Smooth muscle cell (in vitro differentiated cells): Measurements from ENCODE around the gene CLIC4. TPM values are rescaled to one million over a fixed set of nuclear protein-coding genes. Genes with fewer than 3 reads are reported as not detected.

Experiments used
- DNase-seq: peaks from one replicate; lab custom pipeline; 2025; ENCODE audit not compliant: unreplicated experiment; lab: John Stamatoyannopoulos, UW
- H2AFZ ChIP-seq: fragments of 200-600 bp; sonication (generic); 2 replicates; pipeline ENCODE4 v1.6.0; 2016; ENCODE audit warnings: antibody characterized with exemption, low read depth, mild to moderate bottlenecking
- H3F3A ChIP-seq: fragments of 200-600 bp; sonication (generic); 2 replicates; pipeline ENCODE4 v1.6.0; 2017; ENCODE audit warnings: antibody characterized with exemption, low read depth
- H3K27ac ChIP-seq: fragments of 200-600 bp; sonication (generic); 2 replicates; pipeline ENCODE4 v1.5.1; 2016; ENCODE audit warnings: low read depth, mild to moderate bottlenecking
- H3K27me3 ChIP-seq: fragments of 200-600 bp; sonication (generic); 2 replicates; pipeline ENCODE4 v1.6.1; 2016; ENCODE audit warnings: low read depth, mild to moderate bottlenecking
- H3K36me3 ChIP-seq: fragments of 200-600 bp; sonication (generic); 2 replicates; pipeline ENCODE4 v1.5.1; 2016; ENCODE audit warnings: low read depth
- H3K4me1 ChIP-seq: fragments of 200-600 bp; sonication (generic); 2 replicates; pipeline ENCODE4 v1.5.1; 2016; ENCODE audit warnings: low read depth
- H3K4me2 ChIP-seq: fragments of 200-600 bp; sonication (generic); 2 replicates; pipeline ENCODE4 v1.6.0; 2016; ENCODE audit warnings: mild to moderate bottlenecking
- H3K4me3 ChIP-seq: fragments of 200-600 bp; sonication (generic); 2 replicates; pipeline ENCODE4 v1.5.1; 2016; ENCODE audit warnings: mild to moderate bottlenecking
- H3K79me2 ChIP-seq: fragments of 200-600 bp; sonication (generic); 2 replicates; pipeline ENCODE4 v1.6.0; 2016; ENCODE audit warnings: low read depth, mild to moderate bottlenecking
- H3K9ac ChIP-seq: fragments of 200-600 bp; sonication (generic); 2 replicates; pipeline ENCODE4 v1.6.0; 2016; ENCODE audit warnings: low read depth
- H3K9me3 ChIP-seq: fragments of 200-600 bp; sonication (generic); replicated peaks from 2 replicates; pipeline ENCODE4 v1.5.1; 2016; ENCODE audit warnings: low read depth
- H4K20me1 ChIP-seq: fragments of 200-600 bp; sonication (generic); 2 replicates; pipeline ENCODE4 v1.6.0; 2016; ENCODE audit warnings: low read depth
- CTCF ChIP-seq: fragments of 200-600 bp; sonication (generic); IDR thresholded peaks from 2 replicates; pipeline ENCODE4 v1.5.1; 2017; ENCODE audit warnings: borderline replicate concordance, mild to moderate bottlenecking, antibody characterized with exemption; ENCODE audit not compliant: insufficient read depth, poor library complexity, severe bottlenecking
- WGBS: methylation state at CpG from one replicate; pipeline ENCODE4 v1.1.7; 2016; ENCODE audit warnings: low lambda C conversion rate; 5-methylcytosine and 5-hydroxymethylcytosine counted together
- polyA plus RNA-seq: library from polyadenylated mRNA; unstranded; fragments of >200 nt; fragmentation: Nextera tagmentation; extraction: Ambion mirVana; gene quantifications from 2 replicates; pipeline ENCODE4 v1.2.1, GENCODE V29; 2016
- total RNA-seq: library from RNA; depleted of rRNA; stranded (reverse); fragments of >200 nt; gene quantifications from 2 replicates; pipeline ENCODE4 v1.2.3, GENCODE V29; 2014

Gene CLIC4
- total and polyA plus RNA-seq, 2 experiments from 2014 or later = 151 to 389 TPM

GRCh38 chr1:24830680-24831272 is 85.5 kb downstream of the CLIC4 start:
- H3K4me3 ChIP-seq = no peak overlapping the region
- WGBS = 71% methylated on average over 3 of the region's 3 CpGs

GRCh38 chr1:24841593-24841992 is 96.3 kb downstream of the CLIC4 start:
- Histone ChIP-seq H3K27me3 (no peaks in the 10 kb centered on the region), H3F3A (peaks cover 33% of the 10 kb centered on the region), H2AFZ (no peak overlapping the region), H3K36me3 (peaks cover 3% of the 10 kb centered on the region), H3K4me2 (no peak overlapping the region), H3K4me1 (no peaks in the 10 kb centered on the region), H3K9ac (no peak overlapping the region), H3K9me3 (no peaks in the 10 kb centered on the region), H3K27ac (no peak overlapping the region), H4K20me1 (peaks cover 85% of the 10 kb centered on the region), H3K4me3 (no peak overlapping the region), H3K79me2 (peaks cover 44% of the 10 kb centered on the region)
- DNase-seq = no peak
- 95% methylated on average over 3 of the region's 3 CpGs for WGBS
- TF ChIP-seq CTCF = no peak

More at GRCh38 chr1:24830680-24831272, 85.5 kb downstream of the CLIC4 start:
- Histone ChIP-seq H3K79me2 (peaks cover 69% of the 10 kb centered on the region), H3K27me3 (no peaks in the 10 kb centered on the region), H3K4me2 (no peak overlapping the region), H3K9ac (no peak overlapping the region), H3F3A (peaks cover 3% of the 10 kb centered on the region), H2AFZ (no peak overlapping the region), H3K36me3 (no peaks in the 10 kb centered on the region), H3K4me1 (peaks cover 5% of the 10 kb centered on the region), H3K9me3 (no peaks in the 10 kb centered on the region), H4K20me1 (peaks cover 71% of the 10 kb centered on the region), H3K27ac (no peak overlapping the region)
- TF ChIP-seq CTCF = peak; percentile 79
- DNase-seq = no peak

- Histone ChIP-seq H4K20me1 (peaks cover 48% of the 10 kb centered on the region), H2AFZ (no peak overlapping the region), H3K9ac (no peak overlapping the region), H3K4me1 (no peaks in the 10 kb centered on the region), H3K79me2 (no peaks in the 10 kb centered on the region), H3K27me3 (no peaks in the 10 kb centered on the region), H3K9me3 (no peaks in the 10 kb centered on the region), H3K4me2 (no peak overlapping the region), H3K27ac (no peak overlapping the region), H3K36me3 (no peaks in the 10 kb centered on the region), H3K4me3 (no peak overlapping the region), H3F3A (peaks cover 23% of the 10 kb centered on the region)
- no peak for DNase-seq
- 96% methylated on average over 4 of the region's 4 CpGs for WGBS
- no peak for TF ChIP-seq CTCF
These were observed 101.4 kb downstream of the CLIC4 start for GRCh38 chr1:24846671-24847070.
